ENCODE results near the gene RNF157. TPM values are rescaled to one million over a fixed set of nuclear protein-coding genes. Genes with fewer than 3 reads are reported as not detected.

RNF157 gene
- polyA plus RNA-seq, 2 of the 4 experiments (the other 2 are of a cell fraction), result 7.2 to 8.5 TPM

DNA sequence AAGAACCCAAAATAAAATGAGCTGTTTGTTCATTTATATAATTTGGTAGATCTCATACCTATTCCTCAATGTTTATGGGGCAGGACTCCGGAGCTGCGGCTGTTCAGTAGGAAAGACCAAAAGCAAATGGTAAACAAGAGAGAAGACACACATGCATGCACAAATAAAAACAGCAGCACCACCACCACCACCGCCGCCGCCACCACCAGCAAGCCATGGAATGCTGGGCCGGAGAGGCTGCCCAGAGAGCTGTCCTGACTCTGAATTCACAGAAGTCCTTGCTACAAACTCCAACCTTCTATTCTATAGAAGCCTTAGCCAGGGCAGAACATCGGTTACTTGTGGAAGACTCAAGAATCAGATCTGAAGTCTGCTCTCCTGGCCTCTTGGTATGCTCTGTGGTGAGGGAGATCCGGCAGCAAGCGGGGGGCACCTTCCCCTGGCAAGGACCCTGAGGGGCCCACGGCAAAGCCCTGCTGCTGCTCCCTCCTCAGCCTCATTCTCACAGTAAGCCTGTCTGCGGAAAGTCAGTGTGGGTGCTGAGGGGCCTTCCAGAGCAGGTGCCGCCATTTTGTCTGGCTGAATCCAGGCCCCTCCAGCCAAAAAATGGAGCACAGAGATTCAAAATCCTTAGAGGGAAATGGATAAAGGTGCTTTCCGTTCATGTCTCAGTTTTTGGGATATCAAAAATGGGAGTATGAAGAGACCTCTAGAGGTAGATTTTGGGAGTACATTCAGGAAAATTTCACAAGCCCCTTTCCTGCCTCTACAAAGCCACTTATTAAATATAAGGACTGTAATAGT is 92.9 kb downstream of the RNF157 start (continued):
- peak; percentile 55 to 59 for TF ChIP-seq RAD21 (conservative IDR thresholded peaks at IDR 0.05 in 1 of 2, IDR thresholded peaks at IDR 0.05 in 1 of 2)
- no peak for TF ChIP-seq NR3C1 (IDR thresholded peaks at IDR 0.05)
- 0 out of 4 replicates have a peak, but pooled peaks of 1 of the 2 experiments have one; percentile 11 for TF ChIP-seq CEBPB (IDR thresholded peaks at IDR 0.05)
- TF ChIP-seq EP300 (IDR thresholded peaks at IDR 0.05), result no peak

DNA sequence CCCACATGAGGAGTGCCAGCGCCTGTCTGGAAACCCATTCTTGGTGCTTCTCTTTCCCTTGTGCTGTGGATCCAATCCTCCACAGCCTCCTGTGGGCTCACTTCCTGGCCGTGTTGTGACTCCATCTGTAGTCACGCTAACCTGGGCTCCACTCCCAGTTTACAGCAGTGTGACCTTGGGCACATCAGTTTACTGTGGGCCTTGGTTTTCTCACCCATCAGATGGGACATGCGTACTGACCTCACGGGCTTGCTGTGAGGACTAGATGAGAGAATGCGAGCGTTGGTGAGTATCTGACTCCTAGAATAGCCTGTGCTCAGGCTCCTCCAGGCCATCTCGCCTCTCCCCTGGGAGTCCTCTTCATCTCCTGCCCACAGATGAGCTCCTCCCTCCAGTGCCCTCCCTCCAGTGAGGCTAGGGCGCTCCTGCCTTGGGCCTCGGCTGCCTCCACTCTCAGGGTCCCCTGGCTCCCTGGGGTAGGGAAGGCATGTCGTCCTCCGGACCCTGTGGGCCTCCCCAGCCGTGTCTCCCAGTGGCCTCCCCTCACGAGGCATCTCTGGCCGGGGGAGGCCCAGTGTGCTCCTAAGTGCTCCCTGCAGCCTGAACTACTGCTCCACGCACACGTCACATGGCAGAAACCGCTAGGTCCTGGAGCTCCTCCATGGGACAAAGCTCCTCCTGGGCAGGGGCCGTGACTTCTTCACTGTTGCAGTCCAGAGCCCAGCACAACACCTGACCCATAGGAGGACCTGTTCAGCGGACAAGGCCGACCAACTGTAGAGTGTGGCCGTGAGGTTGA is 94.0 kb downstream of the RNF157 start:
- no peaks in the 10 kb centered on the region for H3K9me3 ChIP-seq
- DNase-seq (ENCODE audit: low read depth in 1 of 2, low spot score in 1 of 2), result no peak
- H3K4me3 ChIP-seq, result no peak overlapping the region
- no peak overlapping the region for H3K4me2 ChIP-seq
- no peak for FAIRE-seq
- WGBS (ENCODE audit: missing lambda C conversion rate), result 84% methylated on average over 19 of the region's 22 CpGs
- no peak overlapping the region for H3K27ac ChIP-seq
- ChIA-PET CTCF (interaction anchor here (0.6 to 21.1 kb wide), 14 partner anchors 10 to 239 kb away, joined by 3 to 206 read pairs (median 4); partner anchors contain the start of gene FBF1), POLR2A (no interaction called here)
- no peak for TF ChIP-seq RFX5 (IDR thresholded peaks at IDR 0.05)
- TF ChIP-seq, protein P1, sequence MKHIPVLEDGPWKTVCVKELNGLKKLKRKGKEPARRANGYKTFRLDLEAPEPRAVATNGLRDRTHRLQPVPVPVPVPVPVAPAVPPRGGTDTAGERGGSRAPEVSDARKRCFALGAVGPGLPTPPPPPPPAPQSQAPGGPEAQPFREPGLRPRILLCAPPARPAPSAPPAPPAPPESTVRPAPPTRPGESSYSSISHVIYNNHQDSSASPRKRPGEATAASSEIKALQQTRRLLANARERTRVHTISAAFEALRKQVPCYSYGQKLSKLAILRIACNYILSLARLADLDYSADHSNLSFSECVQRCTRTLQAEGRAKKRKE (CRISPR knock-in tag; IDR thresholded peaks at IDR 0.05; ENCODE audit: low read depth), result no peak
- no peak for TF ChIP-seq ESRRA (IDR thresholded peaks at IDR 0.05; ENCODE audit: borderline replicate concordance, low read length)
- TF ChIP-seq ZC3H11A (IDR thresholded peaks at IDR 0.05), result no peak
- TF ChIP-seq KDM5A (IDR thresholded peaks at IDR 0.05), result no peak
- TF ChIP-seq NPAS2 (CRISPR knock-in tag; IDR thresholded peaks at IDR 0.05; ENCODE audit: borderline replicate concordance), result no peak
- no peak for TF ChIP-seq SREBF2 (IDR thresholded peaks at IDR 0.05)
- TF ChIP-seq BHLHE40 (IDR thresholded peaks at IDR 0.05; ENCODE audit: low read depth, low read length), result no peak
- no peak for TF ChIP-seq EP300 (IDR thresholded peaks at IDR 0.05)
- TF ChIP-seq POLR2A (IDR thresholded peaks at IDR 0.05; ENCODE audit: low read length), result no peak
- TF ChIP-seq EHMT2 (IDR thresholded peaks at IDR 0.05; ENCODE audit: low read depth), result no peak
- TF ChIP-seq, protein P2, sequence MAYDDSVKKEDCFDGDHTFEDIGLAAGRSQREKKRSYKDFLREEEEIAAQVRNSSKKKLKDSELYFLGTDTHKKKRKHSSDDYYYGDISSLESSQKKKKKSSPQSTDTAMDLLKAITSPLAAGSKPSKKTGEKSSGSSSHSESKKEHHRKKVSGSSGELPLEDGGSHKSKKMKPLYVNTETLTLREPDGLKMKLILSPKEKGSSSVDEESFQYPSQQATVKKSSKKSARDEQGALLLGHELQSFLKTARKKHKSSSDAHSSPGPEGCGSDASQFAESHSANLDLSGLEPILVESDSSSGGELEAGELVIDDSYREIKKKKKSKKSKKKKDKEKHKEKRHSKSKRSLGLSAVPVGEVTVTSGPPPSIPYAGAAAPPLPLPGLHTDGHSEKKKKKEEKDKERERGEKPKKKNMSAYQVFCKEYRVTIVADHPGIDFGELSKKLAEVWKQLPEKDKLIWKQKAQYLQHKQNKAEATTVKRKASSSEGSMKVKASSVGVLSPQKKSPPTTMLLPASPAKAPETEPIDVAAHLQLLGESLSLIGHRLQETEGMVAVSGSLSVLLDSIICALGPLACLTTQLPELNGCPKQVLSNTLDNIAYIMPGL (CRISPR knock-in tag; IDR thresholded peaks at IDR 0.05; ENCODE audit: borderline replicate concordance), result no peak
- no peak for TF ChIP-seq CBX2 (IDR thresholded peaks at IDR 0.05; ENCODE audit: borderline replicate concordance, low read depth)
- H3K4me1 ChIP-seq, result peaks cover 5% of the 10 kb centered on the region; the same call in 1 of the 3 replicates
- ATAC-seq, result no peak

DNA sequence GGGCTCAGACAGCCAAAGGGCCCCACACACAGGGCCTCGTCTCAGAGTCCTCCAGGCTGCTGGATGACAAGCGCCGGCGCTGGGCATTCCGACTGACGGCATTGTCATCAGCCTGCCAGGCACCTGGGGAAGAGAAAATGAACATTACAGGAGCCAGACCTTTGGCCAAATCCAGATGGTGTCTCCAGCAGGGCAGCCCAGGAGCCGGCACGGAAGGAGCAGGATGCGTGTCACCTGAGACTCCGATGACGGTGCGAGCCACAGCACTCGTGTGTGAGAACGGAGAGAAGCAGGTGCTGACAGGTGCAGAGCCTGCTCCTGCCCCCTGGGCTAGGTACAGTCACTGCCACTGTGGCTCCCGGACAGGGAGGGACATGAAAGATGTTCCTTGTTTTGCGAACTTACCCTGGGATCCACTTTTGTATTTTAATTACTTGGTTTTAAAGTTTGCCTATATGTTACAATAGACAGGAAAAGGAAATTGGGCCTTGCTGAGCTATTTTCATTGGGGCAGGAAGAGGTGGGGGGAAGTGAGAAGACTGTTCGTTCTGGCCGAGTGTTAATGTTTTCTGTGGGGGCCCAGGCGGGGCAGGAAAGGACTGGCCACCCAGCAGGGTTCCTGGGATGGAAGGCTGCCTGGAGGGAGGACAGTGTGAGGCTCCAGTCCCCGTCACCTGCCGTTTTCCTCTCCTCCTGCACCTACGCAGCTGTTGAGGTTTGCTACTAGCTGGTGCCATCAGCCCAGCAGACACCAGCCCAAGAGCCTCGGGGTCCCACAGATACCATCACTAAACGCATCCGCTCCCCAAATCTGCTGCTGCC is 94.9 kb downstream of the RNF157 start:
- CTCF ChIA-PET, result interaction anchor here (0.7 to 21.1 kb wide), 12 partner anchors 11 to 362 kb away, joined by 3 to 206 read pairs (median 4); partner anchors contain the start of gene FBF1
- DNase-seq (ENCODE audit: low read depth in 1 of 2, low spot score in 1 of 2), result no peak
- H3K9me3 ChIP-seq, result no peaks in the 10 kb centered on the region
- 85% methylated on average over 25 of the region's 25 CpGs for WGBS (ENCODE audit: missing lambda C conversion rate)
- FAIRE-seq, result no peak
- POLR2A ChIA-PET, result no interaction called here
- ATAC-seq, result no peak
- H3K4me1 ChIP-seq, result peaks cover 8% of the 10 kb centered on the region; the same call in 2 of the 3 replicates
- H3K4me3 ChIP-seq, result no peak overlapping the region
- H3K27ac ChIP-seq, result no peak overlapping the region
- no peak overlapping the region for H3K4me2 ChIP-seq
- TF ChIP-seq RFX5 (IDR thresholded peaks at IDR 0.05) (no peak), NFE2L2 (conservative IDR thresholded peaks at IDR 0.05; ENCODE audit: low read length) (no peak), JUN (IDR thresholded peaks at IDR 0.05) (no peak), JUNB (IDR thresholded peaks at IDR 0.05) (no peak), RAD21 (conservative IDR thresholded peaks at IDR 0.05 in 1 of 2, IDR thresholded peaks at IDR 0.05 in 1 of 2) (no peak), KDM1A (IDR thresholded peaks at IDR 0.05; ENCODE audit: low read depth) (no peak), PHF8 (IDR thresholded peaks at IDR 0.05; ENCODE audit: borderline replicate concordance, low read depth) (no peak), FOXS1 (CRISPR knock-in tag; IDR thresholded peaks at IDR 0.05) (no peak), EP300 (IDR thresholded peaks at IDR 0.05) (no peak), RARB (CRISPR knock-in tag; IDR thresholded peaks at IDR 0.05) (no peak), RCOR1 (IDR thresholded peaks at IDR 0.05; ENCODE audit: low read depth, low read length) (no peak), POLR2AphosphoS2 (conservative IDR thresholded peaks at IDR 0.05; ENCODE audit: low read length) (no peak)
- TF ChIP-seq, protein P3, sequence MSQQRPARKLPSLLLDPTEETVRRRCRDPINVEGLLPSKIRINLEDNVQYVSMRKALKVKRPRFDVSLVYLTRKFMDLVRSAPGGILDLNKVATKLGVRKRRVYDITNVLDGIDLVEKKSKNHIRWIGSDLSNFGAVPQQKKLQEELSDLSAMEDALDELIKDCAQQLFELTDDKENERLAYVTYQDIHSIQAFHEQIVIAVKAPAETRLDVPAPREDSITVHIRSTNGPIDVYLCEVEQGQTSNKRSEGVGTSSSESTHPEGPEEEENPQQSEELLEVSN (IDR thresholded peaks at IDR 0.05; ENCODE audit: borderline replicate concordance, low read depth), result no peak
- TF ChIP-seq, protein P4, sequence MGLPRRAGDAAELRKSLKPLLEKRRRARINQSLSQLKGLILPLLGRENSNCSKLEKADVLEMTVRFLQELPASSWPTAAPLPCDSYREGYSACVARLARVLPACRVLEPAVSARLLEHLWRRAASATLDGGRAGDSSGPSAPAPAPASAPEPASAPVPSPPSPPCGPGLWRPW (IDR thresholded peaks at IDR 0.05), result no peak
- TF ChIP-seq, protein P5, sequence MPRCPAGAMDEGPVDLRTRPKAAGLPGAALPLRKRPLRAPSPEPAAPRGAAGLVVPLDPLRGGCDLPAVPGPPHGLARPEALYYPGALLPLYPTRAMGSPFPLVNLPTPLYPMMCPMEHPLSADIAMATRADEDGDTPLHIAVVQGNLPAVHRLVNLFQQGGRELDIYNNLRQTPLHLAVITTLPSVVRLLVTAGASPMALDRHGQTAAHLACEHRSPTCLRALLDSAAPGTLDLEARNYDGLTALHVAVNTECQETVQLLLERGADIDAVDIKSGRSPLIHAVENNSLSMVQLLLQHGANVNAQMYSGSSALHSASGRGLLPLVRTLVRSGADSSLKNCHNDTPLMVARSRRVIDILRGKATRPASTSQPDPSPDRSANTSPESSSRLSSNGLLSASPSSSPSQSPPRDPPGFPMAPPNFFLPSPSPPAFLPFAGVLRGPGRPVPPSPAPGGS (IDR thresholded peaks at IDR 0.05), result no peak
